Muscle layer of duodenum (tissue), 2 donors: ENCODE data around the gene LMF2.

Source experiments
- H3K27ac ChIP-seq: one replicate; pipeline ENCODE4 v1.7.0; 2013; ENCODE audit warnings: mild to moderate bottlenecking, low read length
- H3K27me3 ChIP-seq: one replicate; pipeline ENCODE4 v1.7.0; 2013; ENCODE audit warnings: low read depth, mild to moderate bottlenecking, control low read depth, low read length
- H3K36me3 ChIP-seq, 2 donors: one replicate each; pipeline ENCODE4 v1.7.0; 2013; ENCODE audit warnings: low read length in 2 of 2, control low read depth in 1 of 2, mild to moderate bottlenecking in 1 of 2; ENCODE audit not compliant: insufficient read depth in 2 of 2, control insufficient read depth in 1 of 2
- H3K4me1 ChIP-seq, 2 donors: one replicate each; pipeline ENCODE4 v1.7.0; 2013; ENCODE audit warnings: low read length in 2 of 2, mild to moderate bottlenecking in 2 of 2, control low read depth in 1 of 2, moderate library complexity in 1 of 2; ENCODE audit not compliant: insufficient read depth in 2 of 2, control insufficient read depth in 1 of 2
- H3K4me3 ChIP-seq, 2 donors: one replicate each; pipeline ENCODE4 v1.7.0; 2013; ENCODE audit warnings: low read length in 2 of 2, low read depth in 1 of 2, mild to moderate bottlenecking in 1 of 2
- H3K9me3 ChIP-seq, 2 donors: one replicate each; pipeline ENCODE4 v1.7.0; 2013; ENCODE audit warnings: low read length in 2 of 2, control low read depth in 1 of 2, mild to moderate bottlenecking in 1 of 2; ENCODE audit not compliant: control insufficient read depth in 1 of 2
- donor health status: healthy.

Gene LMF2

DNA sequence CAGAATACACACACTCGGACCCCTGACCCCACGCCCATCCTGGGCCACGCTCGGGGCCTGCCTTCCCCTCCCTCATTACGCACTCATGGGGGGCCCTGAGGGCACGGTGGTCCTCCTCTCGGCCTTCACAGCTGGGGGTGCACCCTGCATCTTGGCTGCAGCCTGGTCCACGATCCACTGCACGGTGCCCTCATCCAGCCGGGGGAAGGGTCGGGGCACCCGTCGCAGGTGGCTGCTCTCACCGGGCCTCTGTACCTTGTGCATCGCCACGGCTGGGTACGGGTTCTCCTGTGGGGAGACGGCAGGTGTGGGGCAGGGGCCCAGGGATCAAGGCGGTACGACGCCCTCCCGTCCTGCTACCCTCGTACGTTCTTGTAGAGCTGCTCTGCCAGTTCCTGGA lies 43.1 kb downstream of the LMF2 start:
- Histone ChIP-seq H3K4me3 (no peak overlapping the region), H3K27ac (no peak overlapping the region), H3K27me3 (no peaks in the 10 kb centered on the region), H3K9me3 (no peaks in the 10 kb centered on the region), H3K4me1 (no peaks in the 10 kb centered on the region), H3K36me3 (peaks cover 52 to 87% of the 10 kb centered on the region in 2 donors)

GRCh38 chr22:50463188-50463900 lies 44.2 kb downstream of the LMF2 start:
- Histone ChIP-seq H3K4me3 (no peak overlapping the region), H3K27me3 (no peaks in the 10 kb centered on the region), H3K4me1 (no peaks in the 10 kb centered on the region), H3K27ac (no peak overlapping the region), H3K36me3 (peaks cover 56 to 97% of the 10 kb centered on the region in 2 donors), H3K9me3 (no peaks in the 10 kb centered on the region)

GRCh38 chr22:50461979-50462540 lies 45.4 kb downstream of the LMF2 start:
- no peak overlapping the region for H3K27ac ChIP-seq
- peaks cover 61 to 97% of the 10 kb centered on the region in 2 donors for H3K36me3 ChIP-seq
- no peaks in the 10 kb centered on the region for H3K27me3 ChIP-seq
- H3K4me3 ChIP-seq = no peak overlapping the region
- no peaks in the 10 kb centered on the region for H3K9me3 ChIP-seq
- H3K4me1 ChIP-seq = no peaks in the 10 kb centered on the region

GRCh38 chr22:50461536-50461935 lies 46.0 kb downstream of the LMF2 start:
- Histone ChIP-seq H3K4me1 (no peaks in the 10 kb centered on the region), H3K36me3 (peaks cover 58 to 97% of the 10 kb centered on the region in 2 donors), H3K9me3 (no peaks in the 10 kb centered on the region), H3K4me3 (no peak overlapping the region), H3K27ac (no peak overlapping the region), H3K27me3 (no peaks in the 10 kb centered on the region)

DNA sequence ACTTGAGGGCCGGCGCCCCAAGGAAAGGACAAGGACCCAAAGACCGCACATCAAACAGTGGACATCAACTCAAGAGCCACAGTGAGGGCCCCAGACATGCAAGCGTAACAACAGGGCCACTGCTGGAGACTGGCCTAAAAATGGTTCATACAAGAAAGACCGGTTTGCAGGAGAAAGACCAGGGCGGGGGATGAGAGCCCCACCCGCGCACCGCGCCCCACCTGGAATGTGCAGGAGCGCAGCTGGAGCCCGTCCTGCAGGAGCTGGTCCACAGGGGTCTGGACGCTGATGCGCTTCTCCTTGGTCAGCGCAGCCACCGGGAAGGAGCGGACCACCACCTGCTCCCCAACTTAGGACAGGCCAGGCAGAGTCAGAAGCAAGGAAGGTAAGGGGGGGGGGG lies 46.6 kb downstream of the LMF2 start:
- H3K4me3 ChIP-seq = no peak overlapping the region

DNA sequence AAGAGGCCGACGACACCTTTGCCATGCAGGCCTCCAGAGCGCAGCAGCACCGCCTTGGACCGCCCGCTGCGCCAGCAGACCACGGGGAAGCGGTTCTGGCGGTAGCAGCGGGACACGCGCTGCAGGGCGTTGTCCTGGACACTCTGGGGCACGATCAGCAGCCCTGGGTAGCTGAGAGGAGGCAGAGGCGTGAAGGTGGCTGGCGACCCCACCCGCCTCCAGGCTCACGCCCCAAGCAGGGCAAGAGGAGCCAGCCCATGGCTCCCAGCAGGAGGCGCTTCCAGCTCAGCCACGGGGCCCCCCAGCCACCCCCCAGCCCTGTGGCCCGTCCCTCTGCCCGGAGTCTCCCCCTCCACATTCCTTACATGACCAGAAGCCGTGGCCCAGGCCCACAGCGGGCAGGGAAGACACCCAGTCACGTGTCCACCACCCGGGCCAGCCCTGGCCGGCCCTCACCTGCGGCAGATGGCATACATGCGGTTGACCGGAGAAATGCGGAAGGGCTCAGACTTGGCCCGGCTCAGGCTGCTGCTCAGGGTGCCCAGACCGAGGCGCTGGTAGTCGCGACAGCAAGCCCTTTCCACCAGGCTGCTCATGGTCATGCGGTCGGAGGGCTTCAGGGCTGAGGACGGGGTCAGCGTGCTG lies 47.9 kb downstream of the LMF2 start:
- Histone ChIP-seq H3K4me3 (no peak overlapping the region), H3K27me3 (no peaks in the 10 kb centered on the region), H3K36me3 (peaks cover 46 to 95% of the 10 kb centered on the region in 2 donors), H3K4me1 (no peaks in the 10 kb centered on the region), H3K9me3 (no peaks in the 10 kb centered on the region), H3K27ac (no peak overlapping the region)

More for the DNA sequence above, 46.6 kb downstream of the LMF2 start:
- Histone ChIP-seq H3K36me3 (peaks cover 52 to 95% of the 10 kb centered on the region in 2 donors), H3K4me1 (no peaks in the 10 kb centered on the region), H3K9me3 (no peaks in the 10 kb centered on the region), H3K27ac (no peak overlapping the region), H3K27me3 (no peaks in the 10 kb centered on the region)

- Histone ChIP-seq H3K27me3 (no peaks in the 10 kb centered on the region), H3K9me3 (no peaks in the 10 kb centered on the region), H3K36me3 (peaks cover 40 to 95% of the 10 kb centered on the region in 2 donors), H3K27ac (no peak overlapping the region), H3K4me1 (no peaks in the 10 kb centered on the region), H3K4me3 (no peak overlapping the region)
Measured at GRCh38 chr22:50459016-50459415, 48.5 kb downstream of the LMF2 start.

- Histone ChIP-seq H3K9me3 (no peaks in the 10 kb centered on the region), H3K36me3 (peaks cover 29 to 78% of the 10 kb centered on the region in 2 donors), H3K4me1 (no peaks in the 10 kb centered on the region), H3K4me3 (no peak overlapping the region), H3K27ac (no peak overlapping the region), H3K27me3 (no peaks in the 10 kb centered on the region)
Measured at GRCh38 chr22:50456466-50457234, 50.9 kb downstream of the LMF2 start.

DNA sequence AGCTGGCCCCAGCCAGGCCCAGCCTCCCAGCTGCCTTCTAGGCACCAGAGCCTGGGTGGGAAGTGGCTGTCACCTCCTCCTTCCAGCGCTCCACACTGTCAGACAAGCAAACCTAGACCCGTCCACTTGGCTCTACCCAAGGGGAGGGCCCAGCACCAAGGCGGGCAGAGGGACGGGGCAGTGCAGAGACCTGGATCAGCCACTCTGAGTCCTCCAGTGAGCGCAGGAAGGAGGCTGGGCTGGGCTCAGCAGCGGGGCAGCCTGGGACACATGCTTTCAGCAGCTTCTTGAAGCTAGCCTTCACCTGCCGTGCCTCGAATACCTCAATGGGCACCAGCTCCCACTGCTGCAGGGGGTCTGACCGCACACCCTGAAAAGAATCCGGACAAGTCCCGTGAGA lies 51.5 kb downstream of the LMF2 start:
- no peaks in the 10 kb centered on the region for H3K4me1 ChIP-seq
- no peak overlapping the region for H3K4me3 ChIP-seq
- H3K36me3 ChIP-seq = peaks cover 26 to 75% of the 10 kb centered on the region in 2 donors
- H3K27ac ChIP-seq = no peak overlapping the region
- H3K27me3 ChIP-seq = no peaks in the 10 kb centered on the region
- no peaks in the 10 kb centered on the region for H3K9me3 ChIP-seq

DNA sequence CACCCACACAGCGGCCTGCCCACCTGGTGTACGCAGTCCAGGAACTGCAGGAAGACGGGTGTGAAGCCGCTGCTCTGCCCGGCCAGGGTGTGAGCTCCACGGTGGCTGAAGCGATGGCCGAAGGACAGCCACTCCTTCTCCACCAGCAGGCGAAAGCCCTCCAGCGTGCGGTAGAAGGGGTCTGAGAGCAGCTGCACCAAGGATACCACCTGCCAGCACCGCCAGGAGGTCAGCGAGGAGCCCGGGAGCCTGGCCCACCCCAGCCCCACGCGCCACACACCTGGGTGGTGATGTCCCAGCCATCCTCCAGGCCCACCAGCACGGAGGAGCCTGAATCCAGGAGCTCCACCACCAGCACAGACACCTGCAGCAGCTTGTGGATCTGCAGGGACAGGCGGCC lies 52.3 kb downstream of the LMF2 start:
- Histone ChIP-seq H3K27ac (no peak overlapping the region), H3K9me3 (no peaks in the 10 kb centered on the region), H3K4me3 (no peak overlapping the region), H3K4me1 (no peaks in the 10 kb centered on the region), H3K27me3 (no peaks in the 10 kb centered on the region), H3K36me3 (peaks cover 21 to 72% of the 10 kb centered on the region in 2 donors)

DNA sequence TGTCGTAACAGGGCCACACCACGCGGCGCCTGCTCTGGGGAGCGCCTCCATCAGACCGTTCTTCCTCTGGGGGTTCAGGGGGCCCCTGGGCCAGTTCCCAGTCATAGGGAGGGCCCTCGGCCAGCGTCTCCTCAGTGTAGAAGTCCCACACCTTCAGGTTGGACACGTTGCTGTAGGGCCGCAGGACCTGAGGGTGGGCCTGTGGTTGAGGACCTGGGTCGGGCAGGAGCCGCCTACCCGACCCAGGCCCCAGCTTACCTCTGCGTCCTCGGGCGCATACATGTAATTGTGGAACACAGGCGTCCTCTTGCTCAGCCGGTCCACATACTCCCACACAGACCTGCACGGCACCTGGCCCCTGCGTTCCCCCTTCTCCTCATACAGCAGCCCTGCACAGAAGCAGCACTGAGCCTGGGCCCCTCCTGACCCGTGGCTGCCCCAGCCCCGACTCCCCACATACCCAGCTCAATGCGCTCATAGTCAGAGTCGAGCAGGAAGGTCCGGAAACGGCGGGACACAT lies 52.9 kb downstream of the LMF2 start:
- Histone ChIP-seq H3K4me3 (no peak overlapping the region), H3K27ac (no peak overlapping the region), H3K27me3 (no peaks in the 10 kb centered on the region), H3K9me3 (no peaks in the 10 kb centered on the region), H3K4me1 (no peaks in the 10 kb centered on the region), H3K36me3 (peaks cover 21 to 72% of the 10 kb centered on the region in 2 donors)
